Skin of body (tissue), 3 donors: Measurements from ENCODE around the gene PIN1. TPM values are rescaled to one million over a fixed set of nuclear protein-coding genes. Genes with fewer than 3 reads are reported as not detected.
A peak's percentile ranks its signal among the peaks of the same experiment; 100 is the strongest.

ENCODE experiments used
- DNase-seq: peaks from one replicate; lab custom pipeline; 2025; lab: John Stamatoyannopoulos, UW
- small RNA-seq: library from RNA; depleted of rRNA; stranded (forward); fragments of <200 nt; gene quantifications from one replicate; pipeline ENCODE3, GENCODE V24; 2014; ENCODE audit warnings: low replicate concordance
- total RNA-seq: library from RNA; depleted of rRNA; stranded (reverse); fragments of >200 nt; gene quantifications from one replicate; pipeline ENCODE4 v1.2.3, GENCODE V29; 2014

The PIN1 gene
- total RNA-seq, 1 donor from 2014 or later = 35.6 TPM

DNA sequence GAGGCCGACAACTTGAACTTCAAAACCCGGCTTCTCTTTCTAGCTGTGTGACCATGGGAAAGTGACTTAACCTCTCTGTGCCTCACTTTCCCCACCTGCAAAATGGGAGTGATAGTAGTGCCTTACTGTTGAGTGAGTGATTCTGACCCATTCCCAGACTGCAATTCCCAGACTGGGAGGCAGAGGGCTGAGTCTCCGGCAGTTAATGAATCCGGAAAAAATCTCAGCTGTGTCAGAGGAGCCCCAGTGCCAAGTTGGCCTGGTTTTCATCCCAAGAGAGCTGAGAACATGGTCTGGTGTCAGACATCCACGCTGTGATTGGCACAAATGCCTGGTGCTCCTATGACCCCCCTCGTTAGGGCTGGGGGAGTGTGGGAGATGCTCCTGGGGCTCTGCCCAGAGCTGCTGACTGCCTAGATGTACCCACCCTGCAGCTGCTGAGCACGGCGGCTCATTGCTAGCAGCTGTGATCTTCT, 50.0 kb downstream of the PIN1 start:
- peak; percentile 79 for DNase-seq

DNA sequence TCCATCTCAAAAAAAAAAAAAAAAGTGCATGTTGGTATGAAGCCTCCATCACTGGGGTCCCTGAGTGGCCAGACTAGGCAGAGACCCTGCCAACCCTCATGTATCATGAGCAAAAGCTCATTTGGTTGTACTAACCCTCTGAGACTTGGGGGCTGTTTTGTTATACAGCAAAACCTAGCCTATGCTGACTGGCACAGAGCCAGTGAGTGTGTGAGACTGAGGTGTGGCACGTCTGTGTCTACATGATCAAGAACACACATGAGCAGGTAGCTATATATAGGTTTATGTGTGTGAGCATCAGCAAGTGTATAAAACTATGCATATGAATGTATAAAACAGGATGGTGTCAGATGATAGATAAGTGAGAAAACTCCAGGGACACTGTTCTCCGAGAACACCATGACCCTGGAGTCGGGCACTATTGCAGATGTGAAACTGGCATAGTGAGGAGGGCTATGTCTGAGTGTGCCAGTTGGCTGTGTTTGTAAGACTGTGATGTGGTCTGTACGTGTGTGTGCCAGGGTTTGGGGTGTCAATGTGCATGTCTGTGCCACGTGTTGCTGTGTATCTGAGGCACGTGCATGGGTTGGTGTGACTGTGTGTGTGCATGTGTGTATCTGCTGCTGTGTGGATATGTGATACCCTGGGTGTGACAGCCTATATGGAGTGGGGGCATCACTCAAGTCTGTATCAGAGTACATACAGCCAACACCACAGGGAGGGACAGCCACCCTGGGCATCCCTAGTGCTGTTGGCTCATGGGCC, 56.7 kb downstream of the PIN1 start:
- no peak for DNase-seq

Small RNA genes within 50 kb of the gene (small RNA-seq; reads per million reads assigned to genes)
- gene RF00156 = not detected

Other genes starting within 250 kb of the PIN1 start
- gene ZNF561, start 214.1 kb upstream of the PIN1 start, total RNA-seq = 40.2 TPM
- 30.4 TPM for gene ZNF562, start 160.2 kb upstream of the PIN1 start, total RNA-seq
- 16.8 TPM for gene ZNF846, start 66.6 kb upstream of the PIN1 start, total RNA-seq
- 10.4 TPM for gene FBXL12, start 16.2 kb upstream of the PIN1 start, total RNA-seq
- 125 TPM for gene UBL5, start 7.4 kb upstream of the PIN1 start, total RNA-seq
- 80.5 TPM for gene OLFM2, start 101.2 kb downstream of the PIN1 start, total RNA-seq
- 51.3 TPM for gene COL5A3, start 175.2 kb downstream of the PIN1 start, total RNA-seq
- not detected for gene RDH8, start 178.2 kb downstream of the PIN1 start, total RNA-seq